ENCODE results near the gene ROBO4. TPM values are rescaled to one million over a fixed set of nuclear protein-coding genes. Genes with fewer than 3 reads are reported as not detected.

Gene ROBO4
- 1.3 and 3.3 TPM in 2 replicates for total RNA-seq (ENCODE audit: low replicate concordance)

- DNase-seq (ENCODE audit: low read depth): no peak
- peak within 1 kb of the TSS; percentile 33 for H3K4me3 ChIP-seq (ENCODE audit: low read depth, low read length)
- no peak for TF ChIP-seq CTCF (IDR thresholded peaks at IDR 0.05; ENCODE audit: insufficient read depth, low read length)
Measured at GRCh38 chr11:124897674-124898262, at the start of gene ROBO4. TSS of gene ROBO4 (minus strand) at chr11:124897865. CDS start at chr11:124897795, 70 bp downstream.

GRCh38 chr11:124946735-124947141, 49.1 kb upstream of the ROBO4 start:
- DNase-seq (ENCODE audit: low read depth): peak; percentile 77
- no peak overlapping the region for H3K4me3 ChIP-seq (ENCODE audit: low read depth, low read length)
- TF ChIP-seq CTCF (IDR thresholded peaks at IDR 0.05; ENCODE audit: insufficient read depth, low read length): no peak

GRCh38 chr11:124945826-124946225, 48.2 kb upstream of the ROBO4 start:
- TF ChIP-seq CTCF (IDR thresholded peaks at IDR 0.05; ENCODE audit: insufficient read depth, low read length): no peak
- no peak for DNase-seq (ENCODE audit: low read depth)

GRCh38 chr11:124944565-124944964, 46.9 kb upstream of the ROBO4 start:
- no peak for DNase-seq (ENCODE audit: low read depth)
- H3K4me3 ChIP-seq (ENCODE audit: low read depth, low read length): no peak overlapping the region
- no peak for TF ChIP-seq CTCF (IDR thresholded peaks at IDR 0.05; ENCODE audit: insufficient read depth, low read length)

More at GRCh38 chr11:124945826-124946225, 48.2 kb upstream of the ROBO4 start:
- no peak overlapping the region for H3K4me3 ChIP-seq (ENCODE audit: low read depth, low read length)

GRCh38 chr11:124943741-124944140, 46.1 kb upstream of the ROBO4 start:
- H3K4me3 ChIP-seq (ENCODE audit: low read depth, low read length): no peak overlapping the region
- no peak for TF ChIP-seq CTCF (IDR thresholded peaks at IDR 0.05; ENCODE audit: insufficient read depth, low read length)
- DNase-seq (ENCODE audit: low read depth): no peak

GRCh38 chr11:124943254-124943616, 45.6 kb upstream of the ROBO4 start:
- TF ChIP-seq CTCF (IDR thresholded peaks at IDR 0.05; ENCODE audit: insufficient read depth, low read length): no peak
- H3K4me3 ChIP-seq (ENCODE audit: low read depth, low read length): no peak overlapping the region
- no peak for DNase-seq (ENCODE audit: low read depth)

Measured in fibroblast of the aortic adventitia (primary cell).